ENCODE results near the gene PLEKHS1.

GRCh38 chr10:113806503-113806902 is 55.0 kb downstream of the PLEKHS1 start:
- TF ChIP-seq CTCF (IDR thresholded peaks at IDR 0.05; ENCODE audit: insufficient read depth, low read length) (no peak), GABPA (IDR thresholded peaks at IDR 0.05; ENCODE audit: low read depth) (no peak)

Measured in HL-60 (cell line).